ENCODE measurements around the gene SH3PXD2A.

The SH3PXD2A gene

DNA sequence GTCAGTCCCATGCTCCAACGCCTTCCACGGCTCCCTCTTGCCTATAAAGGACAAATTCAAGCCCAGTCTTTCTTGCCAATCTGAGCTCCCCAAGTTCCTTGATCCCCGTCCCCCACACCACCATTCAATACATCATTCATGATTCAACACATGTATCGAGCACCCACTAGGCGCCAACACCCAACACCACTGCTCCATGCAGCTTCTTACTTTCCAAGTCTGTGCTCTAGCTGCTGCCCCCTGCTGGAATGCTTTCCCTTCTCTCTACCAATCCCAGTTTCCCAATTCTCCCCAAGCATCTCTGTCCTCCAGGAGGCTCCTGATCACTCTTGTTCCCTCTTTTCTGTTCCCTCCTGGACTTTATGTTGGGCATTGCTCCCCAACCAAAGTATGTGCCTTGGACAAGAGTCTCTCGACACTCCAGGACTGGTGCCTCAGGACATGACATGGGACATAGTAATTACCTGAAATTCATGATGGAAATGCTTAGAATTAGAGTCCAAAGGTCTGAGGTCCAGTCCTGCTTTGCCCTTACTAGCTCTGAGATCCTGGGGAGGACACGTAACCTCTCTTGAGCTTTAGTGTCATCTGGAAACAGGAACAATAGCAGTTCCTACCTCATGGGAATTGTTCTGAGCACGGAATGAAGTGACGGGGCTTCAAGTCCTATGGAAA is 189.2 kb downstream of the SH3PXD2A start:
- TF ChIP-seq, protein P1, sequence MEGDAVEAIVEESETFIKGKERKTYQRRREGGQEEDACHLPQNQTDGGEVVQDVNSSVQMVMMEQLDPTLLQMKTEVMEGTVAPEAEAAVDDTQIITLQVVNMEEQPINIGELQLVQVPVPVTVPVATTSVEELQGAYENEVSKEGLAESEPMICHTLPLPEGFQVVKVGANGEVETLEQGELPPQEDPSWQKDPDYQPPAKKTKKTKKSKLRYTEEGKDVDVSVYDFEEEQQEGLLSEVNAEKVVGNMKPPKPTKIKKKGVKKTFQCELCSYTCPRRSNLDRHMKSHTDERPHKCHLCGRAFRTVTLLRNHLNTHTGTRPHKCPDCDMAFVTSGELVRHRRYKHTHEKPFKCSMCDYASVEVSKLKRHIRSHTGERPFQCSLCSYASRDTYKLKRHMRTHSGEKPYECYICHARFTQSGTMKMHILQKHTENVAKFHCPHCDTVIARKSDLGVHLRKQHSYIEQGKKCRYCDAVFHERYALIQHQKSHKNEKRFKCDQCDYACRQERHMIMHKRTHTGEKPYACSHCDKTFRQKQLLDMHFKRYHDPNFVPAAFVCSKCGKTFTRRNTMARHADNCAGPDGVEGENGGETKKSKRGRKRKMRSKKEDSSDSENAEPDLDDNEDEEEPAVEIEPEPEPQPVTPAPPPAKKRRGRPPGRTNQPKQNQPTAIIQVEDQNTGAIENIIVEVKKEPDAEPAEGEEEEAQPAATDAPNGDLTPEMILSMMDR (IDR thresholded peaks at IDR 0.05) = peak; percentile 57; the same call in 1 of the 2 replicates

DNA sequence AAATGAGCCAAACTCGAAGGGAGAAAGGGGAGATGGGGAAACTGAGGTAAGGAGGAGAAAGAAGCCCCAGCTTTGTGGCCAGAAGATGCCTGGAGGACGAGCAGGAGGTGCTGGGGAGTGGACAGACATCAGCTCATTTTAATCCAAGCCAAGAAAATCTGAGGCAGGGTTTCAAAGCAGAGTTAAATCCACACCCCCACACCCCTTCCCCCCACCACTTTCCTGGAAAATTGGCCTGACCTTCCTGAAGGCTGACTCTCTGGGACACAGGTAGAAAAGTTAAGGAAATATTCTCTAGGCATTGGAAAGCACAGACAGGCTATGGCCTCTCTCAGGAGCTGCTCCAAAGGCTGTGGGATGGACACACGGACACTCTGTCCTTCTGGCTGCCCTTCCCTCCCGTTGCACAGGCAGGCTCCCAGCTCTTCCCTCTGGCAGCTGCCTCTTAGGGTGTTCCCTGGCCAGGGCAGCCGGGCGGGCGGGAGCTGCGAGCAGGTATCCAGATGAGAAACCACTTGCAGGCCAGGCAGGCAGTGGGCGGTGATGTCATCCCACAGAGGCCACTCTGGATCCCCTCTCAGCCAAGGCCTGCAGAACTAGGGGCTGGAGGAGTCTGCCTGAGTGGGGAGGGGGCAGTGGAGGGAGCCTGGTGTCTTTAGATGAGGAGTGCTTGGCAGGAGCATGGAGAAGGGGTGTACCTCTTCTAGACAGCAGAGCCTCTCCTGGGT is 190.1 kb downstream of the SH3PXD2A start:
- TF ChIP-seq, protein P1 (IDR thresholded peaks at IDR 0.05) = no peak

DNA sequence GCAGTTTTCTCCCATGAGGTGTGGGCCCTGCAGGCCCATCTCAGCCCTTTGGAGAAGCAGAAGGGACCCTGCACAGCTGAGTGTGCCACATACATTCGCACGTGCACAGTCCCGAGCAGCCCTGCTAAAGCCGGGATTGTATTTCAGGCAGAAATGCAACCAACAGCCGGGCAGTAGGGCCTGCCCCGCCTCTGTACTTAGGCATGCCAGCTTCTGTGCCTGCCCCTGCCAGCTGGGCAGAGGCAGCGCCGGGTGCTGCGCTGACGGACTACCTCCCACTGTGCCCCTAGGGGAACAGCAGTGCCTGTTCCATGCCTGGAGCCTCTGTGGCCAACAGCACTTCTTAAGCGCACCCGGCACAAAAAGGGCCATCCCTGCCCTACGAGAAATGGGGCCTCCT is 191.6 kb downstream of the SH3PXD2A start:
- TF ChIP-seq, protein P1 (IDR thresholded peaks at IDR 0.05) = no peak

DNA sequence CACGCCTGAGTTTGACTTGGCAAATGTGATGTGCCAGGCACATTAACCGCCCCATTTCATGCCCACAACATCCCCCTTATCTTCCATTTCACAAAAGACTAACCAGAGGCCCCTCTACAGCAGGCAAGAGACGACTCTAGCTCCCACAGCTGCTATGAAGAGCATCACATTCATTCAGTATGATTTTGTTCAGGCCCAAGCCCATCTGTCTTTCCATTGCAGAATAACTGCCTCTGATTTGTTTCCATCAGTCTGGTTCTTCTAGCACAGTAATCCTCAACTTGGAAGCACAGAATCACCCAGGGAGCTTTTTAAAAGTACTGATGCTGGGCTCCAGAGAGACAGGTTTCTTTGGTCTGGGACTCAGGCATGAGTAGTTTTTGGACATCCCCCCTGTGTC is 192.1 kb downstream of the SH3PXD2A start:
- TF ChIP-seq, protein P1 (IDR thresholded peaks at IDR 0.05) = no peak

DNA sequence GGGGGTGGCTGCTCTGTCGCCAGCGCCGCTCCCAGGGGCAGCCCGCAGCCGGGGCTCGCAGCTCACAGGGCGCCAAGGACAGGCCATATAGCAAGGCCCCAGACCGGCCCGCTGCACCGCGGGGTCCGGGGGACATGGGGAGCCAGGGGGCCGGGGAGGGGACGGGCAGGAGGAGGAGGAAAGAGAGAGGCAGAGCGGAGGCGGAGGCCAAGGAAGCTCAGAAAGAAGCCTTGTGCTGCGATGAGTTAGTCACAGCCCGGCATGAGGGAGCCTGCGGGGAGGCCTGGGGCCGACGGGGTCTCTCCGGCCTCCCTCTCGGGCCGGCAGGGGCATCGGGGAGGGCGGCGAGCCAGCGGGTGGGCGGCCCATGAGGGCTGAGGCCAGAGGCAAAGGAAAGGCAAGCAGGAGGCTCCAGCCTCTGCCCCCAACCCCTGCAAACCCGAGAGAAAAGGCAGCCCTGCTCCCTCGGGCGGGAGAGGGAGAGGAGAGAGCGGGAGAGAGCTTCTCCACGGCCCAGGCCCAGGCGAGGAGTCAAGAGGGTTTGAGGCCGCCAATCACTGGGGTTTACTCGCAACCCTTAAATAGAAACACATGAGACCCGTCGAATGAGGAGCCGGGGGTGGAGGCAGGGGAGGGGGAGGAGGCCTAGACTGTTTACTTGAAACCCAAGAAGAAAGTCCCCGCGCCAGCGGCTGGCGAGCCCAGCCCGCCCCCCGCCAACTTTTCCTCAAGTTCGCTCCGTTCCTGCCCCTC is 194.0 kb downstream of the SH3PXD2A start:
- TF ChIP-seq, protein P1 (IDR thresholded peaks at IDR 0.05) = no peak

DNA sequence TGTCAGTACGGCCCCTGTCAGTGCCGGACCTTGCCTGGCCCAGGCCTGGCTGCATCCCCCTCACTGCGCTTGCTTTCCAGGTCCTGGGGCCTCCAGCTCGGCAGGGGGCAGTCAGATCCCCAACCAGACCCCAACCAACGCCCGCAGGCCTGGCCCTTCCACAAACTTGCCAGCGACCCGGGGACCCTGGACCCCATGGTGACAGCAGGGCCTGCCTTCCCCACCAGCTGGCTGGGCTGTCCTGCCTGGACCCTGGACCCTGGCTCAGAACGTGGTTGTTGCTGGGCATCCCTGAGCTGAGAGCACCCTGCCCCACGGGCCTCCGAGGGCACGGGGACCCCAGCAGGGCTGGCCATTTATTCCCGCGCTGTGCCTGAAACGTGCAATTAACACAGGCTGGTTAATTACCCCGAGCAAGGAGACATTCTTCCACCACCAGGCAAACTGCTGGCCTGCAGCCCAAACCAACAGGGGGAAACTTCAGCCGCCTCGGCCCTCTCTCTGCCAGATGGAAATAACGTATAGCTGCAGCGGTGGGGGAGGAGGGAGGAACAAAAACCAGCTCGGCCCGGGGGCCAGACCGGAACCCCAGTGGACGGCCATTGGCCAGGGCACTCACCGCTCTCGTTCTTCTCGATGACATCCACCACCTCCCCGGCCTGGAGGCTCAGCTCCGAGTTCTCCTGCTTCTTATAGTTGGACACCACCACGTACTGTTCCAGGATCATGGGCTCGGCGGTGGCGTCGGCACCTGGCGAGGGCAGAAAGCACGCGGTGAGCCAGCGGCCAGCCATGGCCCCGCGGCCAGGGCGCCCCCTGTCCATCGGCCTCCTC is 194.8 kb downstream of the SH3PXD2A start:
- TF ChIP-seq, protein P1 (IDR thresholded peaks at IDR 0.05) = no peak
